ENCODE measurements around the gene TNFRSF8.

DNA sequence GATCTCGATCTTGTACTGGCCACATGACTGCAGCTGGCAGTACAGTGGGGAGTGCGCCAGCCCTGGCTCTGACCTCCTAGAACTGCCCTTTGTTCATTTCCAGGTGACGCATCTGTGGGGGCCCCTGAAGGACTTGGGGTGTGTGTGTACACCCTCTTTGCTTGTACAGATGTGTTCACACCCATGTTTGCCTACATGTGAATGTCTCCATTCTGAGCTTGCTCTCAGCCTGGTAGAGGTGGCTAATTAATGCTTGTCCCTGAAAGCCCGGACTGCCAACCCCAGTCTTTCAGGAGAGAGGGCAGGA lies 123.5 kb downstream of the TNFRSF8 start:
- TF ChIP-seq, protein P1, sequence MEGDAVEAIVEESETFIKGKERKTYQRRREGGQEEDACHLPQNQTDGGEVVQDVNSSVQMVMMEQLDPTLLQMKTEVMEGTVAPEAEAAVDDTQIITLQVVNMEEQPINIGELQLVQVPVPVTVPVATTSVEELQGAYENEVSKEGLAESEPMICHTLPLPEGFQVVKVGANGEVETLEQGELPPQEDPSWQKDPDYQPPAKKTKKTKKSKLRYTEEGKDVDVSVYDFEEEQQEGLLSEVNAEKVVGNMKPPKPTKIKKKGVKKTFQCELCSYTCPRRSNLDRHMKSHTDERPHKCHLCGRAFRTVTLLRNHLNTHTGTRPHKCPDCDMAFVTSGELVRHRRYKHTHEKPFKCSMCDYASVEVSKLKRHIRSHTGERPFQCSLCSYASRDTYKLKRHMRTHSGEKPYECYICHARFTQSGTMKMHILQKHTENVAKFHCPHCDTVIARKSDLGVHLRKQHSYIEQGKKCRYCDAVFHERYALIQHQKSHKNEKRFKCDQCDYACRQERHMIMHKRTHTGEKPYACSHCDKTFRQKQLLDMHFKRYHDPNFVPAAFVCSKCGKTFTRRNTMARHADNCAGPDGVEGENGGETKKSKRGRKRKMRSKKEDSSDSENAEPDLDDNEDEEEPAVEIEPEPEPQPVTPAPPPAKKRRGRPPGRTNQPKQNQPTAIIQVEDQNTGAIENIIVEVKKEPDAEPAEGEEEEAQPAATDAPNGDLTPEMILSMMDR (IDR thresholded peaks at IDR 0.05): no peak
- TF ChIP-seq POLR2A (IDR thresholded peaks at IDR 0.05): no peak
- no peak for TF ChIP-seq EP300 (IDR thresholded peaks at IDR 0.05)
